DOHH2 (cell line): ENCODE data around the gene DNMT3A.

Source experiments
- H3F3A ChIP-seq: fragments of 200-600 bp; sonication (generic), shearing (Covaris generic); 2 replicates; pipeline ENCODE4 v1.6.0; 2016; ENCODE audit warnings: antibody characterized with exemption, mild to moderate bottlenecking; ENCODE audit not compliant: control insufficient read depth, insufficient read depth
- H3K27ac ChIP-seq: fragments of 200-600 bp; sonication (generic); 2 replicates; pipeline ENCODE4 v1.5.1; 2014; ENCODE audit warnings: low read depth, mild to moderate bottlenecking, low read length, moderate library complexity
- H3K27me3 ChIP-seq: fragments of 200-600 bp; sonication (generic); 2 replicates; pipeline ENCODE4 v1.6.1; 2014; ENCODE audit warnings: mild to moderate bottlenecking, low read length, mixed read lengths; ENCODE audit not compliant: control insufficient read depth
- H3K36me3 ChIP-seq: fragments of 200-600 bp; sonication (generic); 2 replicates; pipeline ENCODE4 v1.6.1; 2014; ENCODE audit warnings: mild to moderate bottlenecking, low read length, moderate library complexity, mixed read lengths; ENCODE audit not compliant: control insufficient read depth
- H3K4me1 ChIP-seq: fragments of 200-600 bp; sonication (generic); 2 replicates; pipeline ENCODE4 v1.6.1; 2014; ENCODE audit warnings: mild to moderate bottlenecking, low read length, mixed read lengths; ENCODE audit not compliant: control insufficient read depth
- H3K4me2 ChIP-seq: fragments of 200-600 bp; sonication (generic); 2 replicates; pipeline ENCODE4 v1.6.0; 2014; ENCODE audit warnings: mild to moderate bottlenecking, low read length, moderate library complexity
- H3K4me3 ChIP-seq: fragments of 200-600 bp; sonication (generic); 2 replicates; pipeline ENCODE4 v1.5.1; 2014; ENCODE audit warnings: mild to moderate bottlenecking, low read length, mixed read lengths
- H3K79me2 ChIP-seq: fragments of 200-600 bp; sonication (generic); 2 replicates; pipeline ENCODE4 v1.6.1; 2014; ENCODE audit warnings: mild to moderate bottlenecking, low read length, mixed read lengths; ENCODE audit not compliant: control insufficient read depth
- H3K9me2 ChIP-seq: fragments of 200-600 bp; sonication (generic); replicated peaks from 2 replicates; pipeline ENCODE4 v1.6.1; 2014; ENCODE audit warnings: mild to moderate bottlenecking, low read length, mixed read lengths; ENCODE audit not compliant: control insufficient read depth
- H3K9me3 ChIP-seq: fragments of 200-600 bp; sonication (generic); 2 replicates; pipeline ENCODE4 v1.6.1; 2014; ENCODE audit warnings: antibody characterized with exemption, low read length, mixed read lengths; ENCODE audit not compliant: control insufficient read depth, insufficient read depth
- H4K20me1 ChIP-seq: fragments of 200-600 bp; sonication (generic); 2 replicates; pipeline ENCODE4 v1.6.0; 2014; ENCODE audit warnings: low read depth, mild to moderate bottlenecking, antibody characterized with exemption, low read length, moderate library complexity; ENCODE audit not compliant: control insufficient read depth, insufficient read depth
- EZH2phosphoT487 ChIP-seq: fragments of 200-600 bp; sonication (generic); IDR thresholded peaks from 2 replicates; pipeline ENCODE4 v1.6.1; 2017; ENCODE audit warnings: borderline replicate concordance, mild to moderate bottlenecking, antibody characterized with exemption, low read length, moderate library complexity, mixed read lengths
- TF ChIP-seq, protein P1 (sequence below): fragments of 200-600 bp; sonication (generic); IDR thresholded peaks from one replicate; pipeline ENCODE4 v1.5.1; 2014; ENCODE audit warnings: antibody characterized with exemption, mild to moderate bottlenecking, low read depth, low read length; ENCODE audit not compliant: poor library complexity, severe bottlenecking

The DNMT3A gene

DNA sequence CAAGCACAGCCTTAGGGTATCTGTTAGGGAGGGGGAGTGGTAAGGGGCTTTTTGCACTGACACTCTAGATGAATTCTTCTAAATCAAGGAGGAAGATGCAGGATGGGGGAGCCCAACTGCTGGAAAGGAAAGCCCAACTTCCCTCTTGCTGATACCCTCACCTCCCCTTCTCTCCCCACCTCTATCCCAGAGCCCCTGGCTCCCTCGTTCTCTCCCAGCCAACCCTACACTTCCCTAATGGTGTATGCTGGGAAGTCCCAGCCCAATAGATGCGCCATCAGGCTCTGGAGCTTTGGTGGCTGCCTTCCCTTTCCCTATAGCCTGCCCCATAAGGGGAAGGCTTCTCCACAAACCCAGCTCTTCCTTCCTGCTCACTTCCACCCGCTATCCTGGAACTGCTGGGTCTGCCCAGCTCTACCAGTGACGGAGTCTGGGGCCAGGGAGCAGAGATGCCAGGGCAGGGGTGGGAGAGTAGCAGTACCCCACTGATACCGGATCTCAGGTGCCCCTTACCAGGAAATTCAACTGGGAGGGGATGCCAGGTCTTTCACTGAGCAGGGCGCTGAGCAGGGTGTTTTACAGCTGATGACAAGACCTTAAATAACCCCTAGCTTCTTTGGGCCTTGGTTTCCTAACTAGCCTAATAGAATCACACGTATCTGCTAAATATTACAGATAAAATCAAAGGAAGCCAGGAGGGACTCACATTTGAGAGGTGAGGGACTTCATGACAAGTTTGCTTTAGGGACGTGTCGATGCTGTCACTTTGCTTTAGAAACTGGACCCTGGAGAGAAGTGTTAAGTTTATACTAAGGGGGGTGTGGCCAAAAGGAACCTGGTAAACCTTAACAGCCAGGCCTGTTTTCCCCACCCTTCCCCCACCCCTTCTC, 82.6 kb downstream of the DNMT3A start:
- Histone ChIP-seq H3K27ac (no peak overlapping the region), H4K20me1 (no peaks in the 10 kb centered on the region), H3K79me2 (no peaks in the 10 kb centered on the region), H3F3A (no peaks in the 10 kb centered on the region), H3K9me2 (no peaks in the 10 kb centered on the region), H3K4me3 (no peak overlapping the region), H3K9me3 (no peaks in the 10 kb centered on the region), H3K36me3 (no peaks in the 10 kb centered on the region), H3K27me3 (no peaks in the 10 kb centered on the region), H3K4me1 (no peaks in the 10 kb centered on the region), H3K4me2 (no peak overlapping the region)
- TF ChIP-seq, protein P1, sequence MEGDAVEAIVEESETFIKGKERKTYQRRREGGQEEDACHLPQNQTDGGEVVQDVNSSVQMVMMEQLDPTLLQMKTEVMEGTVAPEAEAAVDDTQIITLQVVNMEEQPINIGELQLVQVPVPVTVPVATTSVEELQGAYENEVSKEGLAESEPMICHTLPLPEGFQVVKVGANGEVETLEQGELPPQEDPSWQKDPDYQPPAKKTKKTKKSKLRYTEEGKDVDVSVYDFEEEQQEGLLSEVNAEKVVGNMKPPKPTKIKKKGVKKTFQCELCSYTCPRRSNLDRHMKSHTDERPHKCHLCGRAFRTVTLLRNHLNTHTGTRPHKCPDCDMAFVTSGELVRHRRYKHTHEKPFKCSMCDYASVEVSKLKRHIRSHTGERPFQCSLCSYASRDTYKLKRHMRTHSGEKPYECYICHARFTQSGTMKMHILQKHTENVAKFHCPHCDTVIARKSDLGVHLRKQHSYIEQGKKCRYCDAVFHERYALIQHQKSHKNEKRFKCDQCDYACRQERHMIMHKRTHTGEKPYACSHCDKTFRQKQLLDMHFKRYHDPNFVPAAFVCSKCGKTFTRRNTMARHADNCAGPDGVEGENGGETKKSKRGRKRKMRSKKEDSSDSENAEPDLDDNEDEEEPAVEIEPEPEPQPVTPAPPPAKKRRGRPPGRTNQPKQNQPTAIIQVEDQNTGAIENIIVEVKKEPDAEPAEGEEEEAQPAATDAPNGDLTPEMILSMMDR = no peak
- TF ChIP-seq EZH2phosphoT487 = no peak

- Histone ChIP-seq H3K4me3 (no peak overlapping the region), H3K27ac (no peak overlapping the region), H3K36me3 (no peaks in the 10 kb centered on the region), H3F3A (no peaks in the 10 kb centered on the region), H3K9me2 (no peaks in the 10 kb centered on the region), H4K20me1 (no peaks in the 10 kb centered on the region), H3K4me2 (no peak overlapping the region), H3K27me3 (no peaks in the 10 kb centered on the region; the same call in 1 of the 2 replicates), H3K9me3 (no peaks in the 10 kb centered on the region), H3K79me2 (no peaks in the 10 kb centered on the region), H3K4me1 (no peaks in the 10 kb centered on the region)
- no peak for TF ChIP-seq EZH2phosphoT487
- TF ChIP-seq, protein P1 = no peak
Measured at GRCh38 chr2:25257931-25258846, 83.5 kb downstream of the DNMT3A start.

DNA sequence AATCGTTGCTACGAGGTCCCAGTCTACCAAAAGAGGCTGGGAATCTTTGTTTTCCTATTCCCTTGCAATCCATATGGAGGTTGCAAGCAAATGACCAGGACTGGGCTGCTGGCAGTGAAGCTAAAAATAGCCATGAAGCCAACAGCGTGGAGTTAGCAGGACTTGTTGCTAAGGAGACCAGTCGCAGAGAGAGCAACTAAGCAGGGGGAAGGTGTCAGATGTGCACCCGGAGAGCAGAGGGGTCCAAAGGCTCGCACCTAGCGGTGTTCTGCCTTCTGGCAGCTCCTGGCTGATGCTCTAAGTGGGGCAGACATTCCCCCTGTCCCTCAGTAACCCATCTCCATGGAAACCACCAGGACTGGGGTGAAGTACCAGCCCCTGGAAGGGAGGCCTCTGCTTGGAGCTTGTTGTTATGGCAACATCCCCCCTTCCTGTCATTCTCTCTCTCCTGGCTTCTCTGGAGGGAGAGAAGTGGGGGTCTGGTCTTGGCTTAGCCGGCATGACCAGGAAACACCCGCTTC, 84.6 kb downstream of the DNMT3A start:
- no peaks in the 10 kb centered on the region for H3K9me3 ChIP-seq
- H3K4me1 ChIP-seq = peaks cover 4% of the 10 kb centered on the region; the same call in 1 of the 2 replicates
- H4K20me1 ChIP-seq = no peaks in the 10 kb centered on the region
- no peaks in the 10 kb centered on the region for H3K36me3 ChIP-seq
- H3K4me2 ChIP-seq = no peak overlapping the region
- no peak overlapping the region for H3K4me3 ChIP-seq
- TF ChIP-seq, protein P1 = no peak
- TF ChIP-seq EZH2phosphoT487 = no peak
- H3K27ac ChIP-seq = no peak overlapping the region
- H3K27me3 ChIP-seq = no peaks in the 10 kb centered on the region; the same call in 1 of the 2 replicates
- no peaks in the 10 kb centered on the region for H3K79me2 ChIP-seq
- H3F3A ChIP-seq = no peaks in the 10 kb centered on the region
- no peaks in the 10 kb centered on the region for H3K9me2 ChIP-seq
